CD4-positive, alpha-beta T cell treated with Interleukin-15 for 4 hours (primary cell): ENCODE measurements around the gene GRK4.
A peak's percentile ranks its signal among the peaks of the same experiment; 100 is the strongest.
"Not testable (repeated sequence)": the region's sequence is repeated elsewhere in the genome, so short reads cannot be mapped to it uniquely, and the experiment has no call there.

Experiments
- DNase-seq: peaks from one replicate; pipeline ENCODE4 v3.0.0-alpha.2; 2020; ENCODE audit warnings: low spot score

Gene GRK4

GRCh38 chr4:2963175-2963965, at the start of gene GRK4, which contains the start of gene NOP14:
Gene GRK4, plus strand, starts transcription at chr4:2963571. Its CDS starts 500 bp downstream, at chr4:2964071.
Gene NOP14, minus strand, starts transcription at chr4:2963406. Its CDS starts 87 bp downstream, at chr4:2963319.
- DNase-seq: peak; percentile 97

- no peak for DNase-seq
Observed at GRCh38 chr4:2914256-2915126, 48.9 kb upstream of the GRK4 start.

GRCh38 chr4:2915789-2916188, 47.6 kb upstream of the GRK4 start:
- DNase-seq: no peak

- not testable (repeated sequence) for DNase-seq
Observed at GRCh38 chr4:2916696-2917095, 46.7 kb upstream of the GRK4 start.

GRCh38 chr4:2918300-2918699, 45.1 kb upstream of the GRK4 start:
- not testable (repeated sequence) for DNase-seq

- DNase-seq: not testable (repeated sequence)
Observed at GRCh38 chr4:2918714-2919113, 44.7 kb upstream of the GRK4 start.

- DNase-seq: not testable (repeated sequence)
Observed at GRCh38 chr4:2922453-2923101, 40.8 kb upstream of the GRK4 start.

GRCh38 chr4:2923141-2923551, 40.2 kb upstream of the GRK4 start:
- no peak for DNase-seq

GRCh38 chr4:2923668-2924173, 39.6 kb upstream of the GRK4 start:
- no peak for DNase-seq

GRCh38 chr4:2924286-2924685, 39.1 kb upstream of the GRK4 start:
- no peak for DNase-seq

- DNase-seq: no peak
Observed at GRCh38 chr4:2924765-2925301, 38.5 kb upstream of the GRK4 start.

GRCh38 chr4:2925496-2925895, 37.9 kb upstream of the GRK4 start:
- DNase-seq: no peak

- no peak for DNase-seq
Observed at GRCh38 chr4:2925931-2926860, 37.2 kb upstream of the GRK4 start.

GRCh38 chr4:2927016-2927695, 36.2 kb upstream of the GRK4 start:
- no peak for DNase-seq

- no peak for DNase-seq
Observed at GRCh38 chr4:2927696-2928075, 35.7 kb upstream of the GRK4 start.

GRCh38 chr4:2928242-2929176, 34.9 kb upstream of the GRK4 start:
- no peak for DNase-seq

GRCh38 chr4:2929469-2929868, 33.9 kb upstream of the GRK4 start:
- no peak for DNase-seq

- no peak for DNase-seq
Observed at GRCh38 chr4:2930135-2930757, 33.1 kb upstream of the GRK4 start.
